GM21423 (cell line): Measurements from ENCODE around the gene SCN5A.

Experiments used
- ATAC-seq: cut with Tn5 transposase; IDR thresholded peaks from one replicate; pipeline ENCODE4 v1.9.1; 2021; ENCODE audit warnings: mild to moderate bottlenecking, moderate library complexity; ENCODE audit not compliant: unreplicated experiment

Gene SCN5A

GRCh38 chr3:38649500-38650247, at the start of gene SCN5A:
Gene SCN5A (minus strand): TSS chr3:38649687. CDS start chr3:38633307, 16,380 bp downstream.
- peak; percentile 65 for ATAC-seq

DNA sequence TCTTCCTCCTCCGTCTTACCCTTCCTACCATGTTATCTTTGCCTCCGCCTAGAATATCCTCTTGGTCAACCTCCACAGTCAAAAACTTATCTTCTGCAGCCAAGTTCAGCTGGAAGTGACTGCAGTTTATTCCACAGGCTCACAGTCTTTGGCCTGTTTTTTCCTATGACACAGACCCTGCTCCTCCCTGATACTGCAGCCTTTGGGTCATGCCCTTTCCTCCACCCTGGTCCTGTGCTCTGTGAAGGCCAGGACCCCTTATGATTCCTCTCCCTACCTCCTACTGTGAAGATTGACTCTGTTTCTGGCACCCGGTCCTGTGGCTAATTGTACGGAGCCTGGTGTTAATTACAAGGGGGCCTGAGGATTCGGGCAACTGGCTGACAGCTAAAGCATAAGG, 49.3 kb upstream of the SCN5A start:
- no peak for ATAC-seq

DNA sequence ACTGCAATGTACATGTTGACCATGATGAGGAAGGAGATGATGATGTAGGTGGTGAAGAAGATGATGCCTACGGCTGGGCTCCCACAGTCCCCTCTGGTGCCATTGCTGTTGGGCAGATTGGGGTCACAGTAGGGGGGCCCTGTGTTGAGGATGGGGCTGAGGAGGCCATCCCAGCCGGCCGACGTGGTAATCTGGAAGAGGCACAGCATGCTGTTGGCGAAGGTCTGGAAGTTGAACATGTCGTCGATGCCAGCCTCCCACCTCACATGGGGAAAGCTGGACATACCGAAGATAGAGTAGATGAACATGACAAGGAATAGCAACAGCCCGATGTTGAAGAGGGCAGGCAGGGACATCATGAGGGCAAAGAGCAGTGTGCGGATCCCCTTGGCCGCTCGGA, 48.6 kb upstream of the SCN5A start:
- no peak for ATAC-seq

DNA sequence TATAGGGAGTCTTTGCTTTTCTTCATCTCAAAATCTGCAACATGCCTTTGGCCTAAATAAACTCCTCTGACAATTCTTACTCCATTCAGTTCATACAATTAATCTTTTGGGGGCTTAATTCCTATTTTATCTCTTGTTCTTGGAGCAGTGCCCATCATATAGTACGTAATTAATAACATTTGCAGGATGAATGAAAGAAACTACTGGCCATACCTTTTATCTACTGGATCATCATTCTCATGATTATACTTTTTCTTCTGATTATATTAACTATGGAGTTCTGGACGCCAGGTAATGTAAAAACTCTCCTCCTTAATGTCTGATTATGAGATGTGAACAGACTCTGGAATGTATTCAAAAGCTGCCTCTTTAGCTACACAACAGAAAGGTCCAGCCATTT, 46.5 kb upstream of the SCN5A start:
- no peak for ATAC-seq

DNA sequence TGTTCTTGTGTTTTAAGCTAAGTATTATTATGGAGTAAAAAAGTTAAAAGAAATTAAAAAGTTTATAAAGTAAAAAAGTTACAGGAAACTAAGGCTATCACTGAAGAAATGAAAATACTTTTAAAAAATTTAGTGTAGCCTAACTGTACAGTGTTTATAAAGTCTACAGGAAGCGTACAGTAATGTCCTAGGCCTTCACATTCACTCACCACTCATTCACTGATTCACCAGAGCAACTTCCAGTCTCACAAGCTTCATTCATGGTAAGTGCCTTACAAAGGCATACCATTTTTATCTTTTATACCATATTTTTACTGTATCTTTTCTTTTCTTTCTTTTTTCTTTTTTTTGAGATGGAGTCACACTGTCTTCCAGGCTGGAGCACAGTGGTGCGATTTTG, 40.7 kb upstream of the SCN5A start:
- no peak for ATAC-seq

GRCh38 chr3:38689774-38690173, 40.3 kb upstream of the SCN5A start:
- no peak for ATAC-seq

- no peak for ATAC-seq
These were observed 39.9 kb upstream of the SCN5A start for GRCh38 chr3:38689346-38689745.

GRCh38 chr3:38687321-38687720, 37.8 kb upstream of the SCN5A start:
- no peak for ATAC-seq

DNA sequence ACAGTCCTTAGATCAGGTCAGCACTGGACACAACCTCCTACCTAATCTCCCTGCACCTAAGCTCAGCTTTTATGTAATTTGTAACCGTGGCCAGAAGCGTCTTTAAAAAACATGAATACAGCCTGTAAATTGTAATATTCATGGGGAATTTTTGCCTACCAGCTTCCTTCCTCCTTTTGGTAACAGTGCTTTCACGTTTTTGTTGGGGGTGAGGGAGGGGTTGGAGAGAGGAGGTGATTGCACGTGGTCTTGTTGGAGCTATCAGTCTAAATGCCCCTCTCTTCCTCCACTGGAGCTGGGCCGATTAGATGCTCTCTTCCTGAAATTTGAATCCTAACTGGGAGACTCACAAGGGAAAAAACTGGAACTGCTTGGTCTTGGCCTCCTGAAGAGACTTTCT, 35.1 kb upstream of the SCN5A start:
- ATAC-seq = no peak

DNA sequence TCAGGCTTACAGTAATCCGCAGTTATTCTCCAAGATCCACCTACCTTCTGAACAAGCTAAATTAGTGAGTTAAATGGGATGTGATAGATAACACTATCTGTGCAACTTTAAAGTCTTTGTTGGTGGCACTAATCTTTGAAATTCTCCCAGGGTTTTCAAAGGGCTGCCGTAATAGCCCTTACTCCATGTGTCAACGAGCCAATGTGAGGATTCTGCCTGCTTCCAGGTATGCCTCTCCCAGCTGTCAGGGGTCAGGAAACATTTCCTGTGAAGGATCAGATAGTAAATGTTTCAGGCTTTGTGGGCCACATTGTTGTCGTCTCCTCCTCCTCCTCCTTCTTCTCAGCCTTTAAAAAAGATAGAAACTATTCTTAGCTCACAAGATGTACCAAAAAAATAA, 20.2 kb upstream of the SCN5A start:
- ATAC-seq = no peak

DNA sequence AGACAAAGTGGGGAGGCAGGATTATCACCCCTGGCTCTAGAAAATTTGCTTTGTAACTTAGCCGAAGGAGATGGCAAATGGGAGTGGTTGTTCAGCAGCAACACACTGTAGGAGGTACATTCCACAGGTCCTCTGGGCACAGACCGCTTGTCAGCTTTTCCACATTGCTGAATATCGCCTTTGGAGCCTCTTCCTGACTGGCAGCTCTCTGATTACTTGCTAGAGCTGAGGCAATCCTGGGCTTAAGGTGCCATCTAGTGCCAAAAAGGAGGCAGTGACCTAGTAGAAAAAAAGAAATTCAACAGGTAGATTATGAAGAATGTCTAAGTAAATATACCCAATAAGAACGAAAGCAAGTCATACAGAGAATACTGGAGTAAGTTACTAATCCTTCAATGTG, 13.1 kb upstream of the SCN5A start:
- ATAC-seq = no peak

DNA sequence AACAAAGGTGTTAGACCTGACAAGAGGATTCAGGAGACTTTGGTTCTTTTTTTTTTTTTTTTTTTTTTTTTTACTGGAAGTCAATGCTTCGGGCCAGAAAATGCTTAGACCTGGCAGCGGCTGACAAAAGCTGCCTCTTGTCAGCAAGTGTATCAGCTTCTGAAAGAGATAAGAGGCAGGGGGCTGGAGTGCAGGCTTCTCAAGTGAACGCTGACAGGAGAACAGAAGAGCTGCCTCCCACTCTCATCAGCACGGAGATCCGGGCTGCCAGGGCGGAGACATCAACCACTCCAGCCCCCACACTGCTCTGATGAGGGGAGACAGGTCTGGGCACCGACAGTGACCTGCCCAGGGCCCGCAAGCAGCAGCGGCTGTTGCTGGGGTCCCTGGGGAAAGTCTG, 9.4 kb upstream of the SCN5A start:
- no peak for ATAC-seq

DNA sequence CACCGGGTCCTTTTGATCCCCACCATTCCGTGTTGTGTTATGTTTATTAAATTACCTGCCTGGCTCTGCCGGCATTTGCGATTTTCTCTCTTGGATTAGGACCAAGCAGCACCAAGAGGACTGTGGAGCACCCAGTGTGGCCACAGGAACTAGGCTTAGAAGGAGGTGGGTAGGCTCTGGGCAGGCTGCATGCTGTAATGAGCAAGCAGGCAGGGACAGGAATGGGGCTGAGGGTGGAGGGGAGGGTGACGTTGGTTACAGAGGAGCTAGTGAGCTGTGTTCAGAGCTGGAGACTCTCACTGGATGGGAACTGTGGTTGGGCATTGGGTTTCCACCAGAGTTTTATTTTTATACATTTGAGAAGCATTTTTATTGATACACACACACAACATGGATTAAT, 7.9 kb upstream of the SCN5A start:
- no peak for ATAC-seq

DNA sequence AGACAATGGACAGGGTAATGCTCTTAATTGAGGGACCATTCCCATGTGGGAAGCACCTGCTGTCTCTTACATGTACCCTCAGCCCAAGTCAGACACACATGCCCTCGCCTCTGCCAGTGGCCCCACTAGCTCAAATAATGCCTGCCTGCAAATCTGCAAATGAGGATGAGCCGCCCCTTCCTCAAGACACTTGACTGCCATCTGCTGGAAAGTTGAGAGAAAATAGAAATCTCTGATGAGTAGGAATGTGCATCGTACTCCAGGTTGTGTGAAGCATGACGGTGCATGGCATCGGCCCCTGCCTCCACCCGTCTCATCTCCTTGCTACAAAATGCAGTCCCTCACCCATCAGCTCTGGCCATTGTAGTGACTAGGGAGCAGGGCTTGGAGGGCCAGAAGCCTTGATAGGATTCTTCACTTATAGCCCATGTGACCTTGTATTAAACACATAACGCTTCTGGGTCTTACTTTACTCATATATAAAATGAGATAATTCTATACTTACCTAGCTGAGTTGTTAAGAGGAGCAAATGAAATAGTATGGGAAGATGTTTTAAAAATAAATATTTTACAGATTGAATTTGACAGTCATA, 6.3 kb upstream of the SCN5A start:
- no peak for ATAC-seq

DNA sequence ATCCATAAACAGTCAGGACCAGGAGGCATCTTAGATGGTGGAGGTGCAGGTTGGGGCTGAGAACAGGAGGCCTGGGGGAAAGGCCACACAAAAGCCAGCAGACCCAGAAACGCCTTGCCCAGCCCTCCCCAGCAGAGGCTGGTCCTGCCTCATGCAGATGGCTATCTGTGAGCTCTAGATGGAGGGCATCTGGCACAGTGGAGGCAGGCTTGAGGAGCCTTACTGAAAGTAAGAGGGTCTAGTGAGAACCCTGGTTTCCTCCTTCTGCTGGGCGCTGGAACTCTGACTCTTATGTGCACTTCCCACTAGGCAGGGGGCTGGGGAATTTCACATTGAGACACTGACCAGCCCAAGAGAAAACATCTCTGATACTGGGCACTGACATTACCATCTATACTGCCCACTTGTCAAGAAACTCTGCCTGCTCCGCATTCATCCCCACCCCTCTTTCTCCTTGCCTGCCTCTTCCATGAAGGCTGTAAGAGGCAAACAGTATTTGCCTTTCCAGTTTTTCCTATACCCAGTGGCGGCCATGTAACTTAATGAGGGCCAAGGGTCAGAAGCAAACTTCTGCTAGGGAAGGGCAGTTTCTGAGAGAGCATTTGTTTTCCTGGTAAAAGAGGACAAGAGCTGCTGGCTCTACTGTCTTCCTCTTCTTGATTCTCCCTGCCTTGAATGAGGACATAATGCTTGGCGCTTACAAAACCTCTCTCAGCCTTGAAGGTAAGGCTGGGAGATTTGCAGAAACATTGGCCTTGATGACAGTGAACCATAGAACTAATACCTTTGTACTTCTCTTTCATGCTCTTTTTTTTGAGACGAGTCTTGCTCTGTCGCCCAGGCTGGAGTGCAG, 4.4 kb upstream of the SCN5A start:
- ATAC-seq = no peak

DNA sequence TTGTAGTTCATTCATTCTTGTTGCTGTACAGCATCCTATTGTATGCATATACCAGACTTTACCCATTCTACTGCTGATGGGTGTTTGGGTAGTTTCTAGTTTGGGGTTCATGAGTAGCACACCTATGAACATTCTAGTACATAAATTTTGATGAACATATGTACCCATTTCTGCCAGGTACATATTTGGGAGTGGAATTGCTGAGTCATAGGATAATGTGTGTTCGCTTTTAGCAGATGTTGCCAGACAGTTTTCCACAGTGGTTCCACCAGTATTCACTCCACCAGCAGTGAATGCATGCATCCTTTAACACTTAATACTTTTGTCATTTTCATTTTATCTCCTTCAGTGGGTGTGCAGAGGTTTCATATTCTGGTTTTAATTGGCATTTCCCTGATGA, 3.4 kb upstream of the SCN5A start:
- no peak for ATAC-seq

- peak; percentile 54 for ATAC-seq
These were observed 1.8 kb upstream of the SCN5A start for GRCh38 chr3:38651153-38651789.

DNA sequence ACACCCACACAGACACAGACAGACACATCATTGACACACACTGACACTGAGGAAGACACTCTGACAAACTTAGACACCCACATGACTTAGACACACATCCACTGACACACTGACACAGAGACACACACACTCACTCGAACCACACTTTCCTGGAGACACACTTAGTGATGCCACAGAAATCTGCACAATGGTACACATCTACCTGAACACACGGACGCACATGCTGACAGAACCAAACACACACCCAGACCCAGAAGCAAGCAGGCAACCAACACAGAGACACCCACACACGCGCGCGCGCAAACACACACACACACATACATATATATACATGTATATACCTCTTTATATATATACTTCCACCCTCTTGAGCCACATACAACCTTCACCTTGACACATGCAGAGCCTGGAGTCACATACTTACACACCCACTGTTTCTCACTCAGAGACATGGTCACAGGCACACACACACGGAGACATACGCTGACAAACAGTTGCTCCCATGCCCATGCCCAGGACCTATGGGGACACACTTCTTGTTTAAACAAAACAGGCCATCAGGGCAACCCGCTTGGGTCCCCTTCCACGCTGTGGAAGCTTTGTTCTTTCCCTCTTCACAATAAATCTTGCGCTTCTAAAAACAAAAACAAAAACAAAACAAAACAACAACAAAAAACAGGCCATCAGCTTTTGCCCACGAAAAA, 913 bp upstream of the SCN5A start:
- ATAC-seq = no peak

DNA sequence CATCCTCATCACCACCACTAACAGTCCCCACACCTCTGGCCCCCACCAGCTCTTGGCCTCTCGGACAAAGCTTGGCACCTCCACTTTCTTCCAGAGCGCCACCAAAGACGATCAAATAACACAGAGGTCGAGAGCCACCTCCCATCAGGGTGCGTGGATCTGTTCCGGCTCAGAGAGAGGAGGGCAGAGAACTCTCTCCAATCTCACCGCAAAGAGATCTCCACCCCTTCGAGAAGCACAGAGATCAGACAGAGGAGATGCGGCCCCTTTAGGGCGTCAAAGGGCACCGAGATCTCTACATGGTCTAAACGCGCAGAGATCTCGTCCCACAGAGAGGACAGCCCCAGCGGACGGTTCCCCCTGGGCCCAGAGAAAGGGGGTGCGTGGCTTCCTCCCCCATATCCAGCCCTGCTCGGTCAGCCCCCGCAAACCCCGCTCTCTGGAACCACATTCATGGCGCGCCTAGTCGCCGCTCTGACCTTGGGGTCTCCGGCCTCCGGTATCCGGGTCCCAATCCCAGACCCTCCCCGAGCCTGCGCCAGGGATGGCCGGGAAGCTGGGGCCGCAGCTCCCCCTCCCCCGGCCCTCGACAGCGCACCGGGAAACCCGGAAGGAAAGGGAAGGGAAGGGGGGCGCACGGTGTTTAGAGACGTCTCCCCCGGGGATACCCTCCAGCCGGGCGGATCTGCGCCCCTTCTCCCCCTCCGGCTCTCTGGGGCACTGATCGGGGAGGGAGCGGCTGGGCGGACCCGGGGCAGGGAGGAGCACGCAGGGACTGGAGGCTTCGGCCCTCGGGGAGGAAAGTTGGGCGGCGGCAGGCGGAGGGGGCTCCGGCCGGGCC, 608 bp downstream of the SCN5A start:
- ATAC-seq = no peak
